ENCODE results near the gene PAQR6.

- TF ChIP-seq POLR2AphosphoS5 (IDR thresholded peaks at IDR 0.05; ENCODE audit: low read depth) = no peak
- TF ChIP-seq, protein P1, sequence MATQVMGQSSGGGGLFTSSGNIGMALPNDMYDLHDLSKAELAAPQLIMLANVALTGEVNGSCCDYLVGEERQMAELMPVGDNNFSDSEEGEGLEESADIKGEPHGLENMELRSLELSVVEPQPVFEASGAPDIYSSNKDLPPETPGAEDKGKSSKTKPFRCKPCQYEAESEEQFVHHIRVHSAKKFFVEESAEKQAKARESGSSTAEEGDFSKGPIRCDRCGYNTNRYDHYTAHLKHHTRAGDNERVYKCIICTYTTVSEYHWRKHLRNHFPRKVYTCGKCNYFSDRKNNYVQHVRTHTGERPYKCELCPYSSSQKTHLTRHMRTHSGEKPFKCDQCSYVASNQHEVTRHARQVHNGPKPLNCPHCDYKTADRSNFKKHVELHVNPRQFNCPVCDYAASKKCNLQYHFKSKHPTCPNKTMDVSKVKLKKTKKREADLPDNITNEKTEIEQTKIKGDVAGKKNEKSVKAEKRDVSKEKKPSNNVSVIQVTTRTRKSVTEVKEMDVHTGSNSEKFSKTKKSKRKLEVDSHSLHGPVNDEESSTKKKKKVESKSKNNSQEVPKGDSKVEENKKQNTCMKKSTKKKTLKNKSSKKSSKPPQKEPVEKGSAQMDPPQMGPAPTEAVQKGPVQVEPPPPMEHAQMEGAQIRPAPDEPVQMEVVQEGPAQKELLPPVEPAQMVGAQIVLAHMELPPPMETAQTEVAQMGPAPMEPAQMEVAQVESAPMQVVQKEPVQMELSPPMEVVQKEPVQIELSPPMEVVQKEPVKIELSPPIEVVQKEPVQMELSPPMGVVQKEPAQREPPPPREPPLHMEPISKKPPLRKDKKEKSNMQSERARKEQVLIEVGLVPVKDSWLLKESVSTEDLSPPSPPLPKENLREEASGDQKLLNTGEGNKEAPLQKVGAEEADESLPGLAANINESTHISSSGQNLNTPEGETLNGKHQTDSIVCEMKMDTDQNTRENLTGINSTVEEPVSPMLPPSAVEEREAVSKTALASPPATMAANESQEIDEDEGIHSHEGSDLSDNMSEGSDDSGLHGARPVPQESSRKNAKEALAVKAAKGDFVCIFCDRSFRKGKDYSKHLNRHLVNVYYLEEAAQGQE (IDR thresholded peaks at IDR 0.05; ENCODE audit: insufficient replicate concordance, low read depth) = no peak
Observed at GRCh38 chr1:156284757-156285156, 36.9 kb upstream of the PAQR6 start.
